SW480 (cell line): ENCODE results near the gene FBXO31.
"Not testable (repeated sequence)": the region's sequence is repeated elsewhere in the genome, so short reads cannot be mapped to it uniquely, and the experiment has no call there.

Source experiments
- DNase-seq: peaks from one replicate; pipeline ENCODE4 v3.0.0-alpha.2; 2016; ENCODE audit warnings: low spot score

FBXO31 gene

DNA sequence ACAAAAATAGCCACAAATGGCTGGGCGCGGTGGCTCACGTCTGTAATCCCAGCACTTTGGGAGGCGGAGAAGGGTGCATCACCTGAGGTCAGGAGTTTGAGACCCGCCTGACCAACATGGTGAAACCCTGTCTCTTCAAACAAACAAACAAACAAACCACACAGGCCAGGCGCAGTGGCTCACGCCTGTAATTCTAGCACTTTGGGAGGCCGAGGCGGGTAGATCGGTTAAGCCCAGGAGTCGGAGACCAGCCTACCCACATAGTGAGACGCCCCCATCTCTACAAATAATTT, 1.2 kb upstream of the FBXO31 start:
- DNase-seq, result not testable (repeated sequence)

DNA sequence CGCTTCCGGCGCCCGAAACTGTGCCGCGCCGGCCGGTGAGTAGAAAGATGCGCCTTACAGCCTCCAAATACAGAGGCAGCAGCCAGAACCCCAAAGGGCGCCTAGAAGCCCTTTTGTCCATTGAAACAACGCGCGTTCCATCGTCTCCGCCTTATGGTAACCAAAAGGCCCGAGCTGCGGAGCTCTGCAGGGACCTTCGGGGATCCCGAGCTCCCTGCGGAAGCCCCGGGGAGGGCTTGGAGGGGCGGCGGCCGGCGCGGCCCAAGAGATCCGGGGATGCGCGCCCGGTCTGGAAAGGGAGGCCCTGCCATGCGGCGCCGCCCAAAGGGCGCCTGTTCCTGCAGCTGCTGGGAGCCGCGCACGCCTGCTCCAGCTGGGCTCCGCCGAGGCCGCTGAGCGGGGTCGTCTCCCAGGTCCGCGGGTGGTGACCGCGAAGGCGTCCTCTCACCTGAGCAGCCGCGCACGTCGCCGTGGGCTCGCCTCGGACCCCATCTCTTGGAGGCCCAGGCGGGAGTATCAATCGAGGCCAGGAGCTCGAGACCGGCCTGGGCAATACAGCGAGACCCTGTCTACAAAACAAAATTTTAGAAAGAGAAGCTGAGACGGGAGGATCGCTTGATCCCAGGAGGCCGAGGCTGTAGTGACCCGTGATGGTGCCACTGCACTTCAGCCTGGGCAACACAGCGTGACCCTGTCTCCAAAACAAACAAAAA, 742 bp upstream of the FBXO31 start:
- DNase-seq, result peak; percentile 82

DNA sequence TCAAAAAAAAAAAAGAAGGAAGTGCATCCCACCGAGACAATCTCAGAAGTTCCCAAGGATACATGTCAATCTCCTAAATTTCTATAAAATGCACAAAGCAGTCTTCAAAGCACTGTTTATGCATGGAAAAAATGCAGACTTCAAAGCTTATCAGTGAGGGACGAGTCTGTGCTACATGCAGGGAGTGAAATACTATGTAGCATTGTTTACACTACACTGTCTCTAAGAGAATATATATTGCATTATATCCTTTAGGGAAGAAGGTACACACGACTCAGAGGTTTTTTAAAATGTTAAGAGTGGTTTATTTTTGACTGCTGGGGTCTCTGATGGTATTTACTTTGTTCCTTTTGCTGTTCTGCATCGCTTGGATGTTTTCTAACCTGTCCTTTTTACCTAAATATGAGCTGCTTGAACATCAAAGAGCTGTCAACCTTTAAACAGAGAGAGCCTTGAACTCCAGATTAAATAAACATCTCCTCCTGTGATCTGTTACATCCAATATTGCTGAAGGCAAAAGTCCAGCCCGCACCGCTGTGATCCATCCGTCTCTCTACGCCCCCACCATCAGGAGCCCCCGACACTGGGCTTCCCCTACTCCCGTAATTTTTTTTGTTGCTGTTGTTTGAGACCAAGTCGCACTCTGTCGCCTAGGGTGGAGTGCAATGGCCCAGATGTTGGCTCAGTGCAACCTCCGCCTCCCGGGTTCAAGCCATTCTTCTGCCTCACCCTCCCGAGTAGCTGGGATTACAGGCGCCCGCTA, 1.4 kb downstream of the FBXO31 start:
- peak; percentile 16 for DNase-seq

DNA sequence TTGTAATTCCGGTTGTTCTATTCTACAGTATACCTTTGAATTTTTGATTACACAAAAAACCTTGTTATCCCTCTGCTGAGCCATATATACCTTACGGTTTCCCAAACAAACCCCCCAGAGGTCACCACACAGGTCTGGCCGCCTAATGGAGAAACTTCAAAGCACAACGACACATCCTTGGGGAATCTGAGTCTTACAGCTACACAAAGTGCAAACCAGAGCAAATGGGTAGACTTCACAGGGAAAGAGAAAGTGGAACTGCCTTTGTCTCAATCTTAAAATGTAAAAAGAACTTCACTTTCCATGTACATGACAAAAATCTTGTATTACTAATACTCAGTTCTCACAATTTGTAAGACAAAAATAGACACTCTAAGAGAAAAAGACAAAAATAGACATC, 2.7 kb downstream of the FBXO31 start:
- DNase-seq, result no peak

DNA sequence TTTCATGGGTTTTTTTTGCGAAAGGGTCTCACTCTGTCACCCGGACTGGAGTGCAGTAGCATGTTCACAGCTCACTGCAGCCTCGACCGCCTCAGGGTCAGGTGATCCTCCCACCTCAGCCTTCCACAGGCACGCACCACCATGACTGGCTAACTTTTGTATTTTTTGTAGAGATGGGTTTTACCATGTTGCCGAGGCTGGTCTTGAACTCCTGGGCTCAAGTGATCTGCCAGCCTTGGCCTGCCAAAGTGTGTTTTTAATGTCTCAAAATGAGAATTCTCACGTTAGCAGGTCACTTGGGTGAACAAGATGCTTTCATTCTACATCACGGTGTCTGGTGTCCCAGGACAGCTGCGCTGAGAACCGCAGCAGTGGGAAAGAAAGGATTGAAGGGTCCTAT, 3.2 kb downstream of the FBXO31 start:
- no peak for DNase-seq

DNA sequence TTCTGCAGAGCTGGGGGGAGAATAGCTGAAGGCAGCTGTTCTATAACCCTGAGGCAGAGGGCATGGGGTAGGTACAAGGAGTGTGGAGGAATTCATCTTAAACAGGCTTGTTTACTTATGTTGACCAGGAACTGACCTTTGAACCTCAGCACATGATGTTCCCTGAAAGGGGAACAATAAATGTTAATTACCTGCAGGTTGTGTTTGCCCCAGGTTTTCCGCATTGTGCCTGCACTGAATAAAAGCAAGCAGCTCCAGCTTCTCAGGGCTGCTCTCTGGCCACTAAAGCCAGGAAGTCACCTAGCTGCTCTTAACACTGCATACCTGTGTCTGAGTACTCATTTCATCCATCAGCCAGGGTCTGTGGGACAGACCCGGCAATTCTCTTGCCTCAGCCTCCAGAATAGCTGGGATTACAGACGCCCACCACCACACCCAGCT, 4.2 kb downstream of the FBXO31 start:
- not testable (repeated sequence) for DNase-seq

DNA sequence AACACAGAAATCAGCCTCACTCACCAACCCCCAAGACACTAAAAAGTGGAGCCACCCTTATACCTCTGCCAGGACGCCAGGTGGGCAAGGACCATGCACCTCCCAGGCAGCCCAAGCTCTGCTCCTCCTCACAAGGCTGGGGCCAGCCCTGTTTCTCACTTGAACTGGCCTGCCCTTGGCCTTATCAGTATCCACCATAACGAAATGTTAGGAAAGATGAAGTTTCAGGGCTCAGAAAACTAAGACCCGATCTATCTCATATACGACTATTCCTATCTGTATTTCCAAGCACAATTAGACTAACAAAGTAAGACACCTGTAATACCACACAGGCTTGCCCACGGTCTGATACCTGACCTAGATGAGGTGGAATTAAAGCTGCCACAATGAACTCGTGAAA, 6.9 kb downstream of the FBXO31 start:
- no peak for DNase-seq

DNA sequence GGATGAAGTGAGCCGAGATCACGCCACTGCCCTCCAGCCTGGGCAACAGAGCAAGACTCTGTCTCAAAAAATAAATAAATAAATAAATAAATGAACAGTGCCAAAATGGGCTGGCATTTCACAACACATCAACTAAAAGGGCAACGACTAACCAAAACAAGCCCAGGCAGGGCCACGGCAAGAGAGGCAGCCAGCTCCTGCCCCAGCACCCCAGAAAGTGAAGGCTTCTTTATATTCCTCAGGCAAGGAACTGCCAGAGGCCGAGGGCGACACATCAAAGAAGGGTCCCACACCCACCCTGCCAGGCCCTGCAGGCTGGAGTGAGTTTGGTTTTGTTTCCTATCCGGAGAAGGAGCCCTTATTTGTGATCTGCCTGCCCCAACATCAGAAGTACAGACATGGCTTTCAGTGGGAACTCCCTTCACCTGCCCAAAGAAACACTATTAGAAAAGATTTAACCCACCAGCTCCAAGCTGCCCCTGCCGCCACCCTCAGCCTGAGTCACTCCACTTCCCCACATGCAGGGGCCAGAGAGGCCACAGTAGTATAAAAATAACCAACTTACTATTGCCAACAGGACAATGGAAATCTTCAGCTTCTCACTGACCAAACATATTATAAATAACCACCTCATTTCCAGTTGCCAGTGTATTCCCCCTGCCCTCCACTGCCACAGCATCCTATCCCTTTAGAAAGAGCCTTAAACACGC, 8.0 kb downstream of the FBXO31 start:
- no peak for DNase-seq

DNA sequence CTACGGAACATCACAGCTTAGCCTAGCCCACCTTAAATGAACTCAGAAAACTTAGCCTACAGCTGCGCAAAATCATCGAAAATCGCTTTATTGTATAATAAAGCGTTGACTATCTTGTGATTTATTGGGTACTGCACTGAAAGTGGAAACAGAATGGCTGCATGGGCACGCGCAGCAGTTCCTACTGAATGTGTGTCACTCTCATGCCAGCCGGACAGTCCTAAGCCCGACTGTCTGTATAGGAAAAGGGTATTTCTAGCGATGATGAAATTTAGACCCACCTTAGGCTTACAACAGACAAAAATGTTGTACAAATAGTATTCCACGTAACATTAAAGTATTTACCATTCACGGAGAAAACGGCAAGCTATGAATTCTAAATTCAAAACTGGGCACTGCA, 9.3 kb downstream of the FBXO31 start:
- no peak for DNase-seq

DNA sequence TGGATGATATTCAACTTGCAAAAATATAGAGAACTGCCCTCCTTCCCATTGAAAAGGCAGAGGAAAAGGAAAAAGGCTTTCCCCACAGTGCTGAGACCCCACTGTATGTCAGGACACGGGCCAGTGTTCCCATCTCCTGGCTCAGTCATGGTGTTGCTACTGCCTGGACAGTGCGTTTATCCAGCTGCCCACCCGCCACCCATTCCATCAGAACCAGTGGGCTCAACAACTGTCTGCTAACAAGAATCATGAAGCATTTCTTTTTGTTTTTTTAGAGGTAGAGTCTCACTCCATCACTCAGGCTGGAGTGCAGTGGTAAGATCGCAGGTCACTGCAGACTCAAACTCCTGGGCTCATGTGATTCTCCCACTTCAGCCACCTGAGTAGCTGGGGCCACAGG, 11.3 kb downstream of the FBXO31 start:
- no peak for DNase-seq

DNA sequence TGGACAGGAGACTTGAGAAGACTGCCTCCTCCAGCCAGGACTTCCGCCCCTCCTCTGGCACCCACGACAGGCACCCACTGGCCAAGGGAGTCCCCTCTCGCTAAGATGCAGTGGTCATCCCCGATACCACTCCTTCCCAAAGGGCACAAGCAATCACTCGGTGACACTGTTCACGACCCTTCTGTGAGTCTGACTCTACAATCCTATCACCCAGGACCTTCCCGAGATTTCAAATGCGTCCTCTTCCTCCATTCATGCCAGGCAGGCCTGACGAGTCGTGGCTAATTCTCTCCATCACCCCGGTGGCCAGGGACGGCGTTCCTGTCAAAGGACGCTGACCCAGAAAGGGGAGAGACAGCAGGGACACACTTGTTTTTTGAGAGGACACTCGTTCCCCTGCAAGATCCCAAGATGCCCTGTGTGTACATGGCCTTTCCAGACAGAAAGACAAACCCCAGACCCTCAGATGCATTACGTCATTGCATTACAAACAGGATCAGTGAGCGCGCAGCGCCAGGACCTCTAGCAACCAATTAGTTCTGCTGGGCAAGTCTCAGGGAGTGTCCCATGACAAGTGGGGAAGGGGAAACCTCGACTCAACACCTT, 12.2 kb downstream of the FBXO31 start:
- DNase-seq, result no peak

DNA sequence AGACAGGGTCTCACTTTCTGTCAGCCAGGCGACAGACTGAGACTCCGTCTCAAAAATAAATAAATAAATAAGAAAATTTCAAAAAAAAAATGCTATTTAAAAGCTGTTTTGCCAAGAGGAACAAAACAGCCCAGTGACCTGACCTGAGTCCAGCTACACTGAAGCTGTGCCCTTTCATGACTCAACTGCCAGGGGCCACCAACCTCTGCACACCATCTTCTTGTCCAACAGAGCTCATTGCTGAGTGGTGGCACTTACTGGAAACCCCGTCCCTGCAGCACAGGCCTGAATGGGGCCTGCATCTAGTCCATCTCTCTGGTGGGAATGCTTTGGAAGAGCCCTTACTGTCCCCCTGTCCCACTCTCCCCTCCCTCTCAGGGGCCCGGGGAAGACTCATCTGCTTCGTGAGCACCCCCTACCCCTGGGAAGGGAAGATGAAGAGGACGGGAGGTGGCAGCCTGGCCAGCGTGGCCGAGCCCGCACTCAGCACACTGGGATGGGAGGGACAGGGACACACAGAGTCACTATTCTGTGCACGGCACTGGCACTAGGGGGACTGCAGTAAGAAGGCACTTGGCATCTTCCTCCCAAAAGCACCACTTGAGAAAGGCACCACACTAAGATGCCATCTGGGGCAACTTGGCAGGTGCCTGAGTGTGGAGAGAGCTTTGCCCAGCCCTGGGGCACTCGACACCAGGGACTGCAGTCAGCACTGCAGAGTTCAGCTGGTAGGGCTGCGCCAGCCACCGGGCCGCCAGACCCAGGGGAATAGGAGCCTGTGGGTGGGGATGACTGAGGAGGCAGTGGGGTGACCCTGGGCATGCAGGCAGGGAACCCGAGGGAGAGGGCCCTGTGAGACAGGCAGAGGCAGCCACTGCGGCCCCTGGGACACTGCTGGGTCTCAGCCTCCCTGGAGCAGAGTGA, 13.5 kb downstream of the FBXO31 start:
- no peak for DNase-seq

DNA sequence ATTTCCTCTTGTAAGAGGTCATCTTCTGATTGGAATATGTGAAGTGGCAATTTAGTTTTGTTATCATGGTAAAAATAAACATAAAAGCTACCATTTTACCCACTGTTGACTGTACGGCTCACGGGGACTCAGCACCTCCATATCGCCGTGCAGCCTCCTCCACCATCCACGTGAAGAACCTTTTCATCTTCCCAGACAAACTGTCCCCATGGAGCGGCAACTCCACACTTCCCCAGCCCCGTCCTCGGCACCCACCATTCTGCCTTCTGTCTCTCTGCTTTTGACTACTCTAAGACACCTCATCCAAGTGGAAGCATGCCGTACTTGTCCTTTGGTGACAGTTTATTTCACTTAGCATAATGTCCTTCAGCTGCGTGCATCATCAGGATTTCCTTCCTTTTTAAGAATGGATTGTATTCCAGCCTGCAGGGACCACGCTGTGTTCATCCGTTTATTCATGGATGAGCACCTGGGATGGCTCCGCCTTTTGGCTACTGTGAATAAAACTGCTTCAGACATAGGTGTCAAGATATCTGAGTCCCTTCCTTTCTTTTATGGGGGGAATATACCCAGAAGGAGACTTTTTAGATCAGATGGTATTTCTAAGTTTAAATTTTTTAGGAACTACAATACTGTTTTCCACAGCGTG, 14.3 kb downstream of the FBXO31 start:
- DNase-seq, result no peak

DNA sequence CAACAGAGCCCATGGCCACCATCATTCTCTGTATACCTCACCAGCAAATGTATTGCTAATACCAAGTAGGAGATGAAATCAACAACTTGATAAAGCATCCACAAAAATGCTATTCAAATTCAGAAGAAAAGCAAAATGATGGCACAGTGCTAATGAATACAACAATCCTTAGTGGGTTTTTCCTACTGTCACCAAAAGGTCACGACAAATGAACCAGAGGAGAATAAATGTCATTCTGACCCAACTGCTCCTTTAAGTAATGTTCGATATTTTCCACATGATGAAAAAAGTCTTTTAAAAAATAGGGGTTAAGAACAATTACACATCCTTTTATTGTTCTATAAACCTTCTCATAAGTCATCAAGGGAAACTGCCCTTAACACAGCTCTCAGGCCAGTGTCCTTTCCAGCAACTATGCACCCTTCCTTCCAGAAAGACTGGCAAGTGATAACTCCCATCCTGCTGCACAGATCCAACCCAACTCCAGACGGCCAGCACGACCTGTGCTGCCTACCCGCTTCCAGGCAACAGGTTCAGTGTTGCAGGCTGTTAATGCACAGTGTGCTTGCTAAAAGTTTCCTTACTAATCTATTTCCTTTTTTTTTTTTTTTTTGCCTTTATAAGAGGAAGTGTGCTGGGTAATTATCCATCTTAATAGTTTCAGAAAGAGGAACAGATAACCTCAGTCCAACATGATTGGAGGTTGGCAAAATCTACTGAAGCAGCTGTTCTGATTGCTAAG, 15.4 kb downstream of the FBXO31 start:
- no peak for DNase-seq

DNA sequence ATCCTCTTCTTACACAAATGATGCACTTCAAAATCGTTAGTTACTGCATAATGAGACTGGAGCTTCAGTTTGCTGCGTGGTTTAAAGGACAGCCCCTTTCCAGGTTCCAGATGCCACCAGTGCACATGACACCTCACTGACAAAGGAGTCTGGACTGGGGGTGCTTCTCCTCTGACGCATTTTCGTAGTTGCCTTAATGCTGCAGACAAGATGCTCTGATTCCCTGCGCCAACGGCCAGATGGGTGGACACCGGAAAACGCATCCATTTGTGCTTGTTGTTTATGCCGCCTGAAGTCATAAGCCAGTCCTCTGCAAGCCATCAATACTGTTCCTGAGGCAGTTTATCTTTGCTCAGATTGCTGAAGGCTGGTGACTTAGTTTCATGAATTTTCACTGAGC, 16.0 kb downstream of the FBXO31 start:
- DNase-seq, result no peak

DNA sequence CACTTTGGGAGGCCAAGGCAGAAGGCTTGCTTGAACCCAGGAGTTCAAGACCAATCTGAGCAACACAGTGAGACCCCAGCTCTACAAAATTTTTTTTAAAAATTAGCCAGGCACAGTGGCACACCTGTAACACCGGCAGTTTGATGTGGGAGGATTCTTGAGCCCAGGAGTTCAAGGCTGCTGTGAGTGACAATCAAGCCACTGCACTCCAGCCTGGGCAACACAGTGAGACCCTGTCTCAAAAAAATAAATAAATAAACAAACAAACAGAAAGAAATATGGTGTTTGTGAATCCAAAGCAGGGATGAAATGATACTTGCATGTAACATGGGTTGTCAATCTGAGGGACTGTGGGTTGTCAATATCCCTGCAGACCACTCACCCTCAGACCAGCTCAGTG, 16.6 kb downstream of the FBXO31 start:
- DNase-seq, result no peak

DNA sequence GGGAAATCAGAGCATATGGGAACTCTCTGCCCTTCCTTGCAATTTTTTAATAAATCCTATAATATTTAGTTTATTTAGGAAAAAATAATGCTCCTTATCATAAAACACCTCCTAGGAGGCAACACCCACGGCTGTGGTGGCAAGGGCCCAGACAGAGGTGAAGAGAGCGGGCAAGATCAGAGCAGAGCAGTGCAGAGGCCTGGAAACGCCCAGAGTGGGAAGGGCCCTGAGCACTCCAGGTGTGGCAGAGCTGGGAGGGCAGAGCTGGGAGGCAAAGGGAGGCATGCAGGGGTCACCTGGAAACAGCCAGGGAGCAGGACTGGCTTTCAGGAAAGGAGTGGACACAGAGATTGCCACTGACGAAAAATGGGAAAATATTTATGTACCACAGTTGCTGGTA, 17.3 kb downstream of the FBXO31 start:
- DNase-seq, result no peak

DNA sequence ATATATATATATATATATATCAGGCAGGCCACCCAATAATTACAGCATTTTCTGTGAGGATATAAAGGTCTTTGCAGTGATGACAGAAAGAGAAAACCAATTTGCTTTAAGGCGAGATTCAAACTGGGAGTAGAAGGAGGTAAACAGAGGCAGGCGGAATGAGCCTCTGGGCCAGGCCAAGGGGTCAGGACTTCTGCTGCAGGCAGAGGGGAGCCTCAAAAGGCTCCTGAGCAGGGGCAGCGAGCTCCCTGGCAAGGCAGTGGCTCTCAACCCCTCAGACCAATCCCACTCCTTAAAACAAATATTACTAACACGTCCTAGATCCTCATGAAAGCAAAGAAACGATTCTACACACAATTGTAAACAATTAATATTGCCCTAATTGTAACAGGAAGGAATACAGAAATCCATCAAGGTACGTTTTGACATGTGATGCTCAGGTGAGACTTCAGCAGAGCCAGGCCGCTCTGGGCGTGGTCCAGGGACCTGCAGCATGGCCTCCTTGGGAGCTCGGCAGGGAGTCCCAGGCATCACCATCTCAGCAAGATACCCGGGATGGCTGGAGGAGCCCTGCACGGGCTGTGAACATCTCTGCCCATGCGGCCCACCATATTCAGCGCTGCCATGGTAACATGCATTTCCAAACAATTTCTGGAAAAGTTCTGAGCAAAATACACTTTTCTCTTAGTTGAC, 18.4 kb downstream of the FBXO31 start:
- no peak for DNase-seq

DNA sequence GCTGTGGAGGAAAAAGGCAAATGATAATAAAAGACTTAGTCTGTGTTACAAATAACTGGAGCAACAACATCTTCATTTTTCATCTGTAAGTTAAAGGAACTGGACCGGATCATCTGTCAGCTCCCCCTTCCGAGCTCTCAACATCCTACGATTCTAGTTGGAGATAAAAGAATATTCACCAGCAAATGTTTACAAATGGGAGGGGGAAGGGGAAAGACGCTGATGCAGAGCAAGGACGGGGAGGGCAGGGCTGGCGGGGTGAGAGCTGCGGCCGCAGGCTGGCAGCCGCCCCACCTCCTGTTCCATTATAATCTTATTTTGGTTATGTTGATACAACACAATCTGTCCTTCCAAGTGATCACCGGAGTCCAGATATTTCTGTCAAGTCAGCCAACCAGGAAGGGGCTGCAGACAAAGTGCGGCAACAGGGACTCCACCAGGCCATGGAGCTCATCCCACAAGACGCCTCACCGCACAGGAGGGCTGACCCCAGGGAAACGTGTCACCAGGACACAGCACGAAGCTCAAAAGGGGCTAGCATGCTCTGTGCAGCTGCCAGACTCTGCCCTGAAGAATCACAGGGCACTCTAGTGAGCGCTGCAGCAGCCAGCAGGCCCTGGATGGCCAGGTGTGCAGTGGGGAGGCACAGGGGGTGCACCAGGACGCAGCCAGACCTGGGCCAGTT, 19.7 kb downstream of the FBXO31 start:
- DNase-seq, result no peak
